Stimulated activated CD8-positive, alpha-beta memory T cell treated with anti-CD3 and anti-CD28 coated beads, Interleukin-4, amount 100 ng/mL, for 1 hour (primary cell): Measurements from ENCODE around the gene ACCSL.

Source experiments
- DNase-seq, 2 donors: peaks; one replicate each; pipeline ENCODE4 v3.0.0-alpha.2; 2020; ENCODE audit warnings: low read depth in 2 of 2, low spot score in 1 of 2

ACCSL gene

GRCh38 chr11:44017443-44018126 lies 30.2 kb upstream of the ACCSL start:
- DNase-seq, result no peak

GRCh38 chr11:44018127-44018521 lies 29.7 kb upstream of the ACCSL start:
- no peak for DNase-seq

GRCh38 chr11:44018829-44019228 lies 29.0 kb upstream of the ACCSL start:
- DNase-seq, result no peak

- no peak for DNase-seq
Observed at GRCh38 chr11:44024977-44025376, 22.8 kb upstream of the ACCSL start.

GRCh38 chr11:44025727-44026126 lies 22.1 kb upstream of the ACCSL start:
- no peak for DNase-seq

GRCh38 chr11:44028401-44028800 lies 19.4 kb upstream of the ACCSL start:
- DNase-seq, result no peak

GRCh38 chr11:44028816-44029506 lies 18.8 kb upstream of the ACCSL start:
- no peak for DNase-seq

GRCh38 chr11:44029507-44029845 lies 18.3 kb upstream of the ACCSL start:
- no peak for DNase-seq

GRCh38 chr11:44029977-44030911 lies 17.5 kb upstream of the ACCSL start:
- DNase-seq, result no peak

- no peak for DNase-seq
Observed at GRCh38 chr11:44030996-44031395, 16.8 kb upstream of the ACCSL start.

- DNase-seq, result no peak
Observed at GRCh38 chr11:44031549-44031948, 16.2 kb upstream of the ACCSL start.

- DNase-seq, result no peak
Observed at GRCh38 chr11:44032299-44033085, 15.3 kb upstream of the ACCSL start.

GRCh38 chr11:44033411-44033850 lies 14.3 kb upstream of the ACCSL start:
- DNase-seq, result no peak

GRCh38 chr11:44033856-44034255 lies 13.9 kb upstream of the ACCSL start:
- DNase-seq, result no peak

GRCh38 chr11:44034639-44035038 lies 13.1 kb upstream of the ACCSL start:
- no peak for DNase-seq

- DNase-seq, result no peak
Observed at GRCh38 chr11:44036811-44037657, 10.7 kb upstream of the ACCSL start.

GRCh38 chr11:44037658-44037998 lies 10.2 kb upstream of the ACCSL start:
- no peak for DNase-seq

GRCh38 chr11:44043157-44043556 lies 4.6 kb upstream of the ACCSL start:
- no peak for DNase-seq

GRCh38 chr11:44046182-44046581 lies 1.6 kb upstream of the ACCSL start:
- DNase-seq, result no peak

- no peak for DNase-seq
Observed at GRCh38 chr11:44047298-44047697, 483 bp upstream of the ACCSL start.
